KMS-11 (cell line): ENCODE results near the gene KRT17.

ENCODE experiments used
- H2AFZ ChIP-seq: fragments of 200-600 bp; sonication (generic); 2 replicates; pipeline ENCODE4 v1.6.1; 2016; ENCODE audit warnings: antibody characterized with exemption, mixed run types, low read depth
- H3K27ac ChIP-seq: fragments of 200-600 bp; sonication (generic); 2 replicates; pipeline ENCODE4 v1.6.1; 2016; ENCODE audit warnings: mild to moderate bottlenecking, mixed run types
- H3K27me3 ChIP-seq: fragments of 200-600 bp; sonication (generic); 2 replicates; pipeline ENCODE4 v1.6.1; 2017; ENCODE audit warnings: mild to moderate bottlenecking, low read depth, mixed run types, moderate library complexity; ENCODE audit not compliant: insufficient read depth
- H3K36me3 ChIP-seq: fragments of 200-600 bp; sonication (generic); 2 replicates; pipeline ENCODE4 v1.6.1; 2017; ENCODE audit warnings: mild to moderate bottlenecking, mixed run types; ENCODE audit not compliant: insufficient read depth
- H3K4me1 ChIP-seq: fragments of 200-600 bp; sonication (generic); 2 replicates; pipeline ENCODE4 v1.6.1; 2016; ENCODE audit warnings: mild to moderate bottlenecking, low read depth, mixed run types; ENCODE audit not compliant: poor library complexity, severe bottlenecking
- H3K4me2 ChIP-seq: fragments of 200-600 bp; sonication (generic); 2 replicates; pipeline ENCODE4 v1.7.0; 2016; ENCODE audit warnings: mild to moderate bottlenecking, mixed run types
- H3K4me3 ChIP-seq: fragments of 200-600 bp; sonication (generic); IDR thresholded peaks from 2 replicates; pipeline ENCODE4 v1.6.1; 2017; ENCODE audit warnings: low read depth, low read length, mixed read lengths; ENCODE audit not compliant: insufficient read depth
- H3K79me2 ChIP-seq: fragments of 200-600 bp; sonication (generic); 2 replicates; pipeline ENCODE4 v1.6.1; 2016; ENCODE audit warnings: low read depth, mixed run types; ENCODE audit not compliant: insufficient read depth
- H3K9ac ChIP-seq: fragments of 200-600 bp; sonication (generic); 2 replicates; pipeline ENCODE4 v1.6.1; 2016; ENCODE audit warnings: mild to moderate bottlenecking, mixed run types
- H4K20me1 ChIP-seq: fragments of 200-600 bp; sonication (generic); 2 replicates; pipeline ENCODE4 v1.6.1; 2016; ENCODE audit warnings: mild to moderate bottlenecking, mixed run types; ENCODE audit not compliant: insufficient read depth
- CTCF ChIP-seq: fragments of 200-600 bp; sonication (generic); conservative IDR thresholded peaks from 2 replicates; pipeline ENCODE4 v1.6.1; 2017; ENCODE audit warnings: low read depth, mild to moderate bottlenecking, antibody characterized with exemption, low read length, moderate library complexity, mixed read lengths

The KRT17 gene

GRCh38 chr17:41635121-41636097, 11.0 kb upstream of the KRT17 start:
- no peaks in the 10 kb centered on the region for H3K79me2 ChIP-seq
- no peak overlapping the region for H3K4me3 ChIP-seq
- TF ChIP-seq CTCF, result no peak
- no peaks in the 10 kb centered on the region for H3K4me1 ChIP-seq
- H4K20me1 ChIP-seq, result no peaks in the 10 kb centered on the region
- no peak overlapping the region for H3K27ac ChIP-seq
- peaks cover 17% of the 10 kb centered on the region; the same call in 1 of the 2 replicates for H3K27me3 ChIP-seq
- H3K36me3 ChIP-seq, result no peaks in the 10 kb centered on the region
- H3K4me2 ChIP-seq, result no peak overlapping the region
- H2AFZ ChIP-seq, result no peak overlapping the region
- H3K9ac ChIP-seq, result no peak overlapping the region

- no peak overlapping the region for H3K4me3 ChIP-seq
- H4K20me1 ChIP-seq, result no peaks in the 10 kb centered on the region
- H2AFZ ChIP-seq, result no peak overlapping the region
Observed at GRCh38 chr17:41634639-41635038, 10.3 kb upstream of the KRT17 start.

GRCh38 chr17:41633556-41634199, 9.3 kb upstream of the KRT17 start:
- Histone ChIP-seq H3K4me1 (no peaks in the 10 kb centered on the region), H3K27ac (no peak overlapping the region), H4K20me1 (no peaks in the 10 kb centered on the region), H3K79me2 (no peaks in the 10 kb centered on the region), H3K9ac (no peak overlapping the region), H3K36me3 (no peaks in the 10 kb centered on the region), H3K27me3 (peaks cover 23% of the 10 kb centered on the region; the same call in 1 of the 2 replicates), H3K4me2 (no peak overlapping the region), H2AFZ (no peak overlapping the region), H3K4me3 (no peak overlapping the region)
- no peak for TF ChIP-seq CTCF

More at GRCh38 chr17:41634639-41635038, 10.3 kb upstream of the KRT17 start:
- Histone ChIP-seq H3K4me2 (no peak overlapping the region), H3K9ac (no peak overlapping the region), H3K36me3 (no peaks in the 10 kb centered on the region), H3K4me1 (no peaks in the 10 kb centered on the region), H3K27ac (no peak overlapping the region), H3K27me3 (peaks cover 24% of the 10 kb centered on the region; the same call in 1 of the 2 replicates), H3K79me2 (no peaks in the 10 kb centered on the region)
- no peak for TF ChIP-seq CTCF

GRCh38 chr17:41632482-41633105, 8.2 kb upstream of the KRT17 start:
- no peak overlapping the region for H2AFZ ChIP-seq
- no peak overlapping the region for H3K4me2 ChIP-seq
- H3K79me2 ChIP-seq, result no peaks in the 10 kb centered on the region
- peaks cover 29% of the 10 kb centered on the region; the same call in 1 of the 2 replicates for H3K27me3 ChIP-seq
- no peak for TF ChIP-seq CTCF
- H3K4me3 ChIP-seq, result no peak overlapping the region
- no peaks in the 10 kb centered on the region for H3K36me3 ChIP-seq
- no peak overlapping the region for H3K27ac ChIP-seq
- H4K20me1 ChIP-seq, result no peaks in the 10 kb centered on the region
- H3K9ac ChIP-seq, result no peak overlapping the region
- no peaks in the 10 kb centered on the region for H3K4me1 ChIP-seq
